SK-N-SH treated with all-trans-retinoic acid at 6 μM for 48 hours (cell line): ENCODE data around the gene ECE1.

Source experiments
- ATAC-seq: fragments of 200-7000 bp; cut with Tn5 transposase; 3 replicates; pipeline ENCODE4 v1.9.1; 2020; ENCODE audit warnings: mild to moderate bottlenecking, moderate library complexity
- ARNTL ChIP-seq: fragments of 450-650 bp; formaldehyde crosslinking; IDR thresholded peaks from 2 replicates; pipeline ENCODE4 v1.5.0; 2020; ENCODE audit warnings: low read depth, mild to moderate bottlenecking, moderate library complexity, borderline replicate concordance
- BACH2 ChIP-seq: fragments of 250-450 bp; sonication (Bioruptor Pico); IDR thresholded peaks from 2 replicates; pipeline ENCODE4 v1.9.0; 2021; ENCODE audit warnings: mild to moderate bottlenecking, borderline replicate concordance
- CSRNP3 ChIP-seq: fragments of 250-450 bp; sonication (Bioruptor Pico); IDR thresholded peaks from 2 replicates; pipeline ENCODE4 v1.5.1; 2021; ENCODE audit warnings: mild to moderate bottlenecking, moderate library complexity
- ESRRG ChIP-seq: fragments of 250-450 bp; sonication (Bioruptor Pico); IDR thresholded peaks from 2 replicates; pipeline ENCODE4 v1.6.1; 2021; ENCODE audit warnings: mild to moderate bottlenecking
- GLIS3 ChIP-seq: fragments of 250-450 bp; sonication (Bioruptor Pico); IDR thresholded peaks from 2 replicates; pipeline ENCODE4 v1.5.0; 2020; ENCODE audit warnings: mild to moderate bottlenecking, moderate library complexity
- ISL1 ChIP-seq: fragments of 250-450 bp; sonication (Bioruptor Pico); IDR thresholded peaks from 2 replicates; pipeline ENCODE4 v2.1.2; 2022; ENCODE audit warnings: mild to moderate bottlenecking, moderate library complexity
- OSR1 ChIP-seq: fragments of 250-450 bp; sonication (Bioruptor Pico); IDR thresholded peaks from 2 replicates; pipeline ENCODE4 v1.8.0; 2022; ENCODE audit warnings: moderate library complexity, mild to moderate bottlenecking, inconsistent platforms
- PATZ1 ChIP-seq: fragments of 250-450 bp; sonication (Bioruptor Pico); IDR thresholded peaks from 2 replicates; pipeline ENCODE4 v1.8.0; 2020; ENCODE audit warnings: mild to moderate bottlenecking, moderate library complexity, borderline replicate concordance
- PPARA ChIP-seq: fragments of 250-450 bp; sonication (Bioruptor Pico); IDR thresholded peaks from 2 replicates; pipeline ENCODE4 v1.5.0; 2020; ENCODE audit warnings: mild to moderate bottlenecking, borderline replicate concordance
- RARB ChIP-seq: fragments of 250-450 bp; sonication (Bioruptor Pico); IDR thresholded peaks from 2 replicates; pipeline ENCODE4 v1.8.0; 2021; ENCODE audit warnings: mild to moderate bottlenecking, moderate library complexity
- TOX ChIP-seq: fragments of 250-450 bp; sonication (Bioruptor Pico); IDR thresholded peaks from 2 replicates; pipeline ENCODE4 v1.8.0; 2021; ENCODE audit warnings: mild to moderate bottlenecking, moderate library complexity, borderline replicate concordance
- TSHZ2 ChIP-seq: fragments of 250-450 bp; sonication (Bioruptor Pico); IDR thresholded peaks from 2 replicates; pipeline ENCODE4 v1.5.0; 2020; ENCODE audit warnings: mild to moderate bottlenecking, moderate library complexity
- ZC3H10 ChIP-seq: fragments of 250-450 bp; sonication (Bioruptor Pico); IDR thresholded peaks from 2 replicates; pipeline ENCODE4 v1.5.1; 2021; ENCODE audit warnings: mild to moderate bottlenecking, moderate library complexity
- ZFP3 ChIP-seq: fragments of 250-450 bp; sonication (Bioruptor Pico); IDR thresholded peaks from 2 replicates; pipeline ENCODE4 v1.5.0; 2020; ENCODE audit warnings: mild to moderate bottlenecking, moderate library complexity
- ZNF70 ChIP-seq: fragments of 450-650 bp; formaldehyde crosslinking; IDR thresholded peaks from 2 replicates; pipeline ENCODE4 v1.5.0; 2020; ENCODE audit warnings: mild to moderate bottlenecking, moderate library complexity
- TF ChIP-seq, protein P1 (sequence below): fragments of 250-450 bp; sonication (Bioruptor Pico); IDR thresholded peaks from 2 replicates; pipeline ENCODE4 v1.5.1; 2020; ENCODE audit warnings: low read depth, mild to moderate bottlenecking, moderate library complexity
- TF ChIP-seq, protein P2 (sequence below): fragments of 250-450 bp; sonication (Bioruptor Pico); IDR thresholded peaks from 2 replicates; pipeline ENCODE4 v1.8.0; 2021; ENCODE audit warnings: low read depth, mild to moderate bottlenecking, moderate library complexity, borderline replicate concordance

The ECE1 gene

GRCh38 chr1:21242846-21243245 is 47.4 kb downstream of the ECE1 start:
- no peak for TF ChIP-seq TSHZ2
- TF ChIP-seq, protein P1, sequence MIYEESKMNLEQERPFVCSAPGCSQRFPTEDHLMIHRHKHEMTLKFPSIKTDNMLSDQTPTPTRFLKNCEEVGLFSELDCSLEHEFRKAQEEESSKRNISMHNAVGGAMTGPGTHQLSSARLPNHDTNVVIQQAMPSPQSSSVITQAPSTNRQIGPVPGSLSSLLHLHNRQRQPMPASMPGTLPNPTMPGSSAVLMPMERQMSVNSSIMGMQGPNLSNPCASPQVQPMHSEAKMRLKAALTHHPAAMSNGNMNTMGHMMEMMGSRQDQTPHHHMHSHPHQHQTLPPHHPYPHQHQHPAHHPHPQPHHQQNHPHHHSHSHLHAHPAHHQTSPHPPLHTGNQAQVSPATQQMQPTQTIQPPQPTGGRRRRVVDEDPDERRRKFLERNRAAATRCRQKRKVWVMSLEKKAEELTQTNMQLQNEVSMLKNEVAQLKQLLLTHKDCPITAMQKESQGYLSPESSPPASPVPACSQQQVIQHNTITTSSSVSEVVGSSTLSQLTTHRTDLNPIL (CRISPR knock-in tag) = no peak
- TF ChIP-seq OSR1 (CRISPR knock-in tag) = no peak
- no peak for TF ChIP-seq ZNF70
- TF ChIP-seq ISL1 (CRISPR knock-in tag) = no peak
- TF ChIP-seq TOX (CRISPR knock-in tag) = no peak
- TF ChIP-seq CSRNP3 (CRISPR knock-in tag) = no peak
- no peak for TF ChIP-seq PATZ1 (CRISPR knock-in tag)
- ATAC-seq = no peak

DNA sequence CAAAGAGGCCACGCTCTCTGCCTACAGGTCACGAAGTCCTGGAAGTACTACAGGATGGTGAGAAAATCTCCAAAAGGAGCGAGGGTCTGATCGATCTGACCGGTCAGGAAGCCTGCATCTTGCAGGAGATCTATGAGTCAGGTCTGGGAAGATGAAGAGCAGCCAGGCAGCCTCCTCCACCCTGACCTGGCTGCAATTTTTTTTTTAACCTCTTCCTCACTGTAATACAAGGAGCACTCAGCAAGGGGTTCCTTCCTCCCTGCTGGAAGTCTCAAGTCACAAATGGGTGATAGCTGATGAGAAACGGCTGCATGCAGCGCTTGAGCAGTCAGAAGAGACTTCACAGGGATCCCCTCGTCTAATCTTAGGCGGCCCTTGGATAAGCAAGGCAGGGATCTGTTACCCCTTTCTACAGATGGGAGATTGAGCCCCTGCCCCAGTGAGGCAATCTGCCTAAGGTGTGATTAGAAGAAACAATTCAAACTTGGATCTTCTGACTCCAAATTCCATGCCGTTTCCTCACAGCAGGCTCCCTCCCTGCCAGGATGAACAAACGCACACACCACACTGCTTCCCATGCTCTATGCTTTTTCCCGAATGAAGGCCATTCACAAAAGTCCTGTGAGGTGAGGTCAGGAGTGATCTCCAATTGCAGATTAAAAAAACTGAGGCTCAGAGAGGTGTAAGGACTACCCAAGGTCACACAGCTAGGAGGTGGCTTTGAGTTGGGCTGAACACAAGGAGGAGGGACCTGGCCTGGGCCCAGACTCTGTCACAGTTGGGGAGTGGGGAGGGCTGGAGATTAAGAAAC is 48.3 kb downstream of the ECE1 start:
- ATAC-seq = no peak
- TF ChIP-seq GLIS3 (CRISPR knock-in tag) = no peak
- TF ChIP-seq ZC3H10 (CRISPR knock-in tag) = no peak
- TF ChIP-seq TOX (CRISPR knock-in tag) = no peak
- TF ChIP-seq PPARA = no peak
- TF ChIP-seq, all 23 proteins: peak for 0

DNA sequence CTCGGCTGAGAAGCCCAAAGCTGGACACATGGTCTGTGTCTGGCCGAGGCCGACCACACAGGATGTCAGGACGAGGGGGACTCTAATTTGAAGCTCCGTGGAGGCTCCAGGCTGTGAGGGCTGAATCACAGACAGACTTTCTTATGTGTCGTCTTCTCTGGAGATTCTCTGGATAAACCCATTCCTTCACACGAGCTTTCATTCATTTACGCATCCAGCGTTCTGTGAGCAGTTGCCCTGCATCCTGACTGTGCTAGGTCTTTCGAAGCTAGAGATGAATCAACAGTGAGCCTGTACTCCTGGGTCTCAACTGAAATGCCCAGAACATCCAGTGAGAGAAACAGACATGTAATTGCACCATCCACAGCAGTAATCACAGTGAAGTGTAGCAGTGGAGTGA is 49.6 kb downstream of the ECE1 start:
- TF ChIP-seq RARB (CRISPR knock-in tag) = no peak
- TF ChIP-seq, protein P1 (CRISPR knock-in tag) = no peak
- no peak for TF ChIP-seq PATZ1 (CRISPR knock-in tag)
- no peak for TF ChIP-seq ZFP3 (CRISPR knock-in tag)
- TF ChIP-seq, protein P2, sequence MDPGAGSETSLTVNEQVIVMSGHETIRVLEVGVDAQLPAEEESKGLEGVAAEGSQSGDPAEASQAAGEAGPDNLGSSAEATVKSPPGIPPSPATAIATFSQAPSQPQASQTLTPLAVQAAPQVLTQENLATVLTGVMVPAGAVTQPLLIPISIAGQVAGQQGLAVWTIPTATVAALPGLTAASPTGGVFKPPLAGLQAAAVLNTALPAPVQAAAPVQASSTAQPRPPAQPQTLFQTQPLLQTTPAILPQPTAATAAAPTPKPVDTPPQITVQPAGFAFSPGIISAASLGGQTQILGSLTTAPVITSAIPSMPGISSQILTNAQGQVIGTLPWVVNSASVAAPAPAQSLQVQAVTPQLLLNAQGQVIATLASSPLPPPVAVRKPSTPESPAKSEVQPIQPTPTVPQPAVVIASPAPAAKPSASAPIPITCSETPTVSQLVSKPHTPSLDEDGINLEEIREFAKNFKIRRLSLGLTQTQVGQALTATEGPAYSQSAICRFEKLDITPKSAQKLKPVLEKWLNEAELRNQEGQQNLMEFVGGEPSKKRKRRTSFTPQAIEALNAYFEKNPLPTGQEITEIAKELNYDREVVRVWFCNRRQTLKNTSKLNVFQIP (CRISPR knock-in tag) = no peak
- TF ChIP-seq ESRRG (CRISPR knock-in tag) = no peak
- TF ChIP-seq TSHZ2 = no peak
- TF ChIP-seq ZNF70 = no peak
- no peak for TF ChIP-seq ARNTL
- TF ChIP-seq PPARA = no peak
- TF ChIP-seq BACH2 (CRISPR knock-in tag) = no peak
- ATAC-seq = no peak
